Smooth muscle cell (in vitro differentiated cells): ENCODE measurements around the gene GRIK2. TPM values are rescaled to one million over a fixed set of nuclear protein-coding genes. Genes with fewer than 3 reads are reported as not detected.

Experiments used
- DNase-seq: peaks from one replicate; lab custom pipeline; 2025; ENCODE audit not compliant: unreplicated experiment; lab: John Stamatoyannopoulos, UW
- H2AFZ ChIP-seq: fragments of 200-600 bp; sonication (generic); 2 replicates; pipeline ENCODE4 v1.6.0; 2016; ENCODE audit warnings: antibody characterized with exemption, low read depth, mild to moderate bottlenecking
- H3F3A ChIP-seq: fragments of 200-600 bp; sonication (generic); 2 replicates; pipeline ENCODE4 v1.6.0; 2017; ENCODE audit warnings: antibody characterized with exemption, low read depth
- H3K27ac ChIP-seq: fragments of 200-600 bp; sonication (generic); 2 replicates; pipeline ENCODE4 v1.5.1; 2016; ENCODE audit warnings: low read depth, mild to moderate bottlenecking
- H3K27me3 ChIP-seq: fragments of 200-600 bp; sonication (generic); 2 replicates; pipeline ENCODE4 v1.6.1; 2016; ENCODE audit warnings: low read depth, mild to moderate bottlenecking
- H3K36me3 ChIP-seq: fragments of 200-600 bp; sonication (generic); 2 replicates; pipeline ENCODE4 v1.5.1; 2016; ENCODE audit warnings: low read depth
- H3K4me1 ChIP-seq: fragments of 200-600 bp; sonication (generic); 2 replicates; pipeline ENCODE4 v1.5.1; 2016; ENCODE audit warnings: low read depth
- H3K4me2 ChIP-seq: fragments of 200-600 bp; sonication (generic); 2 replicates; pipeline ENCODE4 v1.6.0; 2016; ENCODE audit warnings: mild to moderate bottlenecking
- H3K4me3 ChIP-seq: fragments of 200-600 bp; sonication (generic); 2 replicates; pipeline ENCODE4 v1.5.1; 2016; ENCODE audit warnings: mild to moderate bottlenecking
- H3K79me2 ChIP-seq: fragments of 200-600 bp; sonication (generic); 2 replicates; pipeline ENCODE4 v1.6.0; 2016; ENCODE audit warnings: low read depth, mild to moderate bottlenecking
- H3K9ac ChIP-seq: fragments of 200-600 bp; sonication (generic); 2 replicates; pipeline ENCODE4 v1.6.0; 2016; ENCODE audit warnings: low read depth
- H3K9me3 ChIP-seq: fragments of 200-600 bp; sonication (generic); replicated peaks from 2 replicates; pipeline ENCODE4 v1.5.1; 2016; ENCODE audit warnings: low read depth
- H4K20me1 ChIP-seq: fragments of 200-600 bp; sonication (generic); 2 replicates; pipeline ENCODE4 v1.6.0; 2016; ENCODE audit warnings: low read depth
- CTCF ChIP-seq: fragments of 200-600 bp; sonication (generic); IDR thresholded peaks from 2 replicates; pipeline ENCODE4 v1.5.1; 2017; ENCODE audit warnings: borderline replicate concordance, mild to moderate bottlenecking, antibody characterized with exemption; ENCODE audit not compliant: insufficient read depth, poor library complexity, severe bottlenecking
- WGBS: methylation state at CpG from one replicate; pipeline ENCODE4 v1.1.7; 2016; ENCODE audit warnings: low lambda C conversion rate; 5-methylcytosine and 5-hydroxymethylcytosine counted together
- polyA plus RNA-seq: library from polyadenylated mRNA; unstranded; fragments of >200 nt; fragmentation: Nextera tagmentation; extraction: Ambion mirVana; gene quantifications from 2 replicates; pipeline ENCODE4 v1.2.1, GENCODE V29; 2016
- total RNA-seq: library from RNA; depleted of rRNA; stranded (reverse); fragments of >200 nt; gene quantifications from 2 replicates; pipeline ENCODE4 v1.2.3, GENCODE V29; 2014

Gene GRIK2
- total and polyA plus RNA-seq, 2 experiments from 2014 or later = 10.0 to 23.6 TPM

- Histone ChIP-seq H3F3A (no peaks in the 10 kb centered on the region), H3K4me1 (peaks cover 6% of the 10 kb centered on the region), H3K4me3 (no peak overlapping the region), H3K4me2 (no peak overlapping the region), H3K79me2 (no peaks in the 10 kb centered on the region), H3K9ac (no peak overlapping the region), H4K20me1 (no peaks in the 10 kb centered on the region), H3K36me3 (no peaks in the 10 kb centered on the region), H2AFZ (no peak overlapping the region), H3K27me3 (no peaks in the 10 kb centered on the region), H3K27ac (no peak overlapping the region), H3K9me3 (no peaks in the 10 kb centered on the region)
- no peak for TF ChIP-seq CTCF
- DNase-seq = no peak
Observed at GRCh38 chr6:101733899-101734298, 340.4 kb downstream of the GRIK2 start.

GRCh38 chr6:101738481-101738880 is 345.0 kb downstream of the GRIK2 start:
- Histone ChIP-seq H4K20me1 (no peaks in the 10 kb centered on the region), H3F3A (no peaks in the 10 kb centered on the region), H3K36me3 (no peaks in the 10 kb centered on the region), H2AFZ (no peak overlapping the region), H3K27me3 (no peaks in the 10 kb centered on the region), H3K4me2 (no peak overlapping the region), H3K27ac (no peak overlapping the region), H3K9me3 (no peaks in the 10 kb centered on the region), H3K9ac (no peak overlapping the region), H3K4me3 (no peak overlapping the region), H3K4me1 (no peaks in the 10 kb centered on the region), H3K79me2 (no peaks in the 10 kb centered on the region)
- 96% methylated on average over 1 of the region's 1 CpG for WGBS
- DNase-seq = no peak
- TF ChIP-seq CTCF = no peak

GRCh38 chr6:101740631-101741030 is 347.1 kb downstream of the GRIK2 start:
- Histone ChIP-seq H3K36me3 (no peaks in the 10 kb centered on the region), H3K4me1 (no peaks in the 10 kb centered on the region), H3K4me3 (no peak overlapping the region), H3F3A (no peaks in the 10 kb centered on the region), H3K27ac (no peak overlapping the region), H2AFZ (no peak overlapping the region), H3K9me3 (no peaks in the 10 kb centered on the region), H3K79me2 (no peaks in the 10 kb centered on the region), H3K27me3 (no peaks in the 10 kb centered on the region), H3K4me2 (no peak overlapping the region), H4K20me1 (no peaks in the 10 kb centered on the region), H3K9ac (no peak overlapping the region)
- TF ChIP-seq CTCF = no peak
- WGBS = 66% methylated on average over 2 of the region's 2 CpGs
- no peak for DNase-seq

GRCh38 chr6:101741474-101742171 is 348.1 kb downstream of the GRIK2 start:
- H3K4me1 ChIP-seq = no peaks in the 10 kb centered on the region
- H3K4me3 ChIP-seq = no peak overlapping the region
- H3K4me2 ChIP-seq = no peak overlapping the region
- H3K9ac ChIP-seq = no peak overlapping the region
- no peaks in the 10 kb centered on the region for H3K79me2 ChIP-seq
- no peaks in the 10 kb centered on the region for H3K27me3 ChIP-seq
- 50% methylated on average over 2 of the region's 2 CpGs for WGBS
- no peak overlapping the region for H2AFZ ChIP-seq
- no peaks in the 10 kb centered on the region for H3K36me3 ChIP-seq
- no peaks in the 10 kb centered on the region for H3F3A ChIP-seq
- H3K9me3 ChIP-seq = no peaks in the 10 kb centered on the region
- H3K27ac ChIP-seq = no peak overlapping the region
- no peak for DNase-seq
- H4K20me1 ChIP-seq = no peaks in the 10 kb centered on the region
- no peak for TF ChIP-seq CTCF
